GM12878 (cell line): Measurements from ENCODE around the gene CSTPP1. TPM values are rescaled to one million over a fixed set of nuclear protein-coding genes. Genes with fewer than 3 reads are reported as not detected.

ENCODE experiments used
- BMI1 ChIP-seq: fragments of 450-650 bp; IDR thresholded peaks from 2 replicates; pipeline ENCODE4 v1.6.1; 2016; ENCODE audit warnings: mild to moderate bottlenecking, moderate library complexity, borderline replicate concordance
- CBFB ChIP-seq: IDR thresholded peaks from 2 replicates; pipeline ENCODE4 v1.6.1; 2016; ENCODE audit warnings: antibody characterized with exemption, low read depth
- CHD1 ChIP-seq: IDR thresholded peaks from 2 replicates; pipeline ENCODE4 v1.6.1; 2012; ENCODE audit warnings: low read depth, low read length, improper control_type of control experiment
- EGR1 ChIP-seq, 2 experiments: IDR thresholded peaks; 1 replicate in 1 of 2; 2 replicates in 1 of 2; pipeline ENCODE4 v1.6.1; 2011 to 2012; ENCODE audit warnings: low read depth in 2 of 2, low read length in 2 of 2, borderline replicate concordance in 1 of 2, mild to moderate bottlenecking in 1 of 2, moderate library complexity in 1 of 2
- IKZF1 ChIP-seq: fragments of 450-650 bp; conservative IDR thresholded peaks from 2 replicates; pipeline ENCODE4 v1.6.1; 2017; ENCODE audit warnings: antibody characterized with exemption, mild to moderate bottlenecking
- PKNOX1 ChIP-seq: fragments of 450-650 bp; IDR thresholded peaks from 2 replicates; pipeline ENCODE4 v1.6.1; 2016; ENCODE audit warnings: mild to moderate bottlenecking
- RAD51 ChIP-seq: fragments of 450-650 bp; IDR thresholded peaks from 2 replicates; pipeline ENCODE4 v1.6.1; 2016; ENCODE audit warnings: moderate library complexity, mild to moderate bottlenecking, inconsistent platforms
- REST ChIP-seq: IDR thresholded peaks from 2 replicates; pipeline ENCODE4 v1.6.1; 2012; ENCODE audit warnings: mild to moderate bottlenecking, low read depth, low read length
- SIN3A ChIP-seq: IDR thresholded peaks from 2 replicates; pipeline ENCODE4 v1.6.1; 2012; ENCODE audit warnings: low read depth, low read length, improper control_type of control experiment
- SIX5 ChIP-seq: IDR thresholded peaks from 2 replicates; pipeline ENCODE4 v1.6.1; 2011; ENCODE audit warnings: mild to moderate bottlenecking, low read depth, low read length, moderate library complexity; ENCODE audit not compliant: severe bottlenecking
- TCF12 ChIP-seq: IDR thresholded peaks from 2 replicates; pipeline ENCODE4 v1.6.1; 2011; ENCODE audit warnings: low read depth, mild to moderate bottlenecking, low read length
- ZNF217 ChIP-seq: fragments of 450-650 bp; IDR thresholded peaks from 2 replicates; pipeline ENCODE4 v1.6.1; 2017; ENCODE audit warnings: antibody characterized with exemption, mild to moderate bottlenecking
- polyA plus RNA-seq, 11 experiments: library from polyadenylated mRNA; depleted of rRNA in 4 of 11; unstranded in 6 of 11; stranded (reverse) in 5 of 11; fragments of >200 nt; fragmentation: Nextera tagmentation in 4 of 11; fragmentation: Illumina TruSeq in 1 of 11; extraction: Ambion mirVana in 4 of 11; extraction: Trizol in 1 of 11; gene quantifications; 1 replicate in 1 of 11; 2 replicates in 10 of 11; pipeline versions ENCODE4 v1.2.1 to v1.2.3, GENCODE V29; 2011 to 2016; ENCODE audit warnings: inconsistent platforms in 2 of 11, missing spikeins in 2 of 11, low read depth in 1 of 11
- total RNA-seq, 4 experiments: library from RNA; depleted of rRNA in 3 of 4; stranded (reverse); fragments of >200 nt in 3 of 4; fragmentation: Illumina TruSeq in 1 of 4; extraction: Trizol in 1 of 4; gene quantifications; 2 replicates each; pipeline versions ENCODE4 v1.2.1 to v1.2.3, GENCODE V29; 2013 to 2021
- TF ChIP-seq, protein P1 (sequence below): IDR thresholded peaks from 2 replicates; pipeline ENCODE4 v1.6.1; 2011; ENCODE audit warnings: borderline replicate concordance, low read depth, mild to moderate bottlenecking, moderate library complexity, low read length; ENCODE audit not compliant: insufficient read depth, poor library complexity, severe bottlenecking
- TF ChIP-seq, protein P2 (sequence below): fragments of 450-650 bp; IDR thresholded peaks from 2 replicates; pipeline ENCODE4 v1.6.1; 2017; ENCODE audit warnings: mild to moderate bottlenecking, low read depth, inconsistent platforms; ENCODE audit not compliant: poor library complexity, severe bottlenecking
- TF ChIP-seq, protein P3 (sequence below): fragments of 450-650 bp; IDR thresholded peaks from 2 replicates; pipeline ENCODE4 v1.6.1; 2017; ENCODE audit warnings: borderline replicate concordance
- TF ChIP-seq, protein P4 (sequence below): fragments of 450-650 bp; IDR thresholded peaks from 2 replicates; pipeline ENCODE4 v1.6.1; 2016; ENCODE audit warnings: mild to moderate bottlenecking

The CSTPP1 gene
- total and polyA plus RNA-seq, 10 of the 15 experiments (the other 5 are each of a cell fraction or from before 2014, with no cell fraction given), result 7.1 to 23.4 (median 17.5) TPM

- TF ChIP-seq, protein P1, sequence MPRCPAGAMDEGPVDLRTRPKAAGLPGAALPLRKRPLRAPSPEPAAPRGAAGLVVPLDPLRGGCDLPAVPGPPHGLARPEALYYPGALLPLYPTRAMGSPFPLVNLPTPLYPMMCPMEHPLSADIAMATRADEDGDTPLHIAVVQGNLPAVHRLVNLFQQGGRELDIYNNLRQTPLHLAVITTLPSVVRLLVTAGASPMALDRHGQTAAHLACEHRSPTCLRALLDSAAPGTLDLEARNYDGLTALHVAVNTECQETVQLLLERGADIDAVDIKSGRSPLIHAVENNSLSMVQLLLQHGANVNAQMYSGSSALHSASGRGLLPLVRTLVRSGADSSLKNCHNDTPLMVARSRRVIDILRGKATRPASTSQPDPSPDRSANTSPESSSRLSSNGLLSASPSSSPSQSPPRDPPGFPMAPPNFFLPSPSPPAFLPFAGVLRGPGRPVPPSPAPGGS, result no peak
- TF ChIP-seq SIN3A (no peak), IKZF1 (0 out of 2 replicates have a peak, but pooled peaks have one; percentile 20), RAD51 (no peak), REST (no peak), TCF12 (0 out of 2 replicates have a peak, but pooled peaks have one; percentile 8), BMI1 (no peak), PKNOX1 (no peak), ZNF217 (0 out of 2 replicates have a peak, but pooled peaks have one; percentile 31), CHD1 (no peak), CBFB (0 out of 2 replicates have a peak, but pooled peaks have one; percentile 52), SIX5 (no peak), EGR1 (IDR thresholded peaks at IDR 0.05; ENCODE audit: borderline replicate concordance in 1 of 2, low read depth in 2 of 2, low read length in 2 of 2) (no peak)
- TF ChIP-seq, protein P2, sequence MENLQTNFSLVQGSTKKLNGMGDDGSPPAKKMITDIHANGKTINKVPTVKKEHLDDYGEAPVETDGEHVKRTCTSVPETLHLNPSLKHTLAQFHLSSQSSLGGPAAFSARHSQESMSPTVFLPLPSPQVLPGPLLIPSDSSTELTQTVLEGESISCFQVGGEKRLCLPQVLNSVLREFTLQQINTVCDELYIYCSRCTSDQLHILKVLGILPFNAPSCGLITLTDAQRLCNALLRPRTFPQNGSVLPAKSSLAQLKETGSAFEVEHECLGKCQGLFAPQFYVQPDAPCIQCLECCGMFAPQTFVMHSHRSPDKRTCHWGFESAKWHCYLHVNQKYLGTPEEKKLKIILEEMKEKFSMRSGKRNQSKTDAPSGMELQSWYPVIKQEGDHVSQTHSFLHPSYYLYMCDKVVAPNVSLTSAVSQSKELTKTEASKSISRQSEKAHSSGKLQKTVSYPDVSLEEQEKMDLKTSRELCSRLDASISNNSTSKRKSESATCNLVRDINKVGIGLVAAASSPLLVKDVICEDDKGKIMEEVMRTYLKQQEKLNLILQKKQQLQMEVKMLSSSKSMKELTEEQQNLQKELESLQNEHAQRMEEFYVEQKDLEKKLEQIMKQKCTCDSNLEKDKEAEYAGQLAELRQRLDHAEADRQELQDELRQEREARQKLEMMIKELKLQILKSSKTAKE, result no peak
- TF ChIP-seq, protein P3, sequence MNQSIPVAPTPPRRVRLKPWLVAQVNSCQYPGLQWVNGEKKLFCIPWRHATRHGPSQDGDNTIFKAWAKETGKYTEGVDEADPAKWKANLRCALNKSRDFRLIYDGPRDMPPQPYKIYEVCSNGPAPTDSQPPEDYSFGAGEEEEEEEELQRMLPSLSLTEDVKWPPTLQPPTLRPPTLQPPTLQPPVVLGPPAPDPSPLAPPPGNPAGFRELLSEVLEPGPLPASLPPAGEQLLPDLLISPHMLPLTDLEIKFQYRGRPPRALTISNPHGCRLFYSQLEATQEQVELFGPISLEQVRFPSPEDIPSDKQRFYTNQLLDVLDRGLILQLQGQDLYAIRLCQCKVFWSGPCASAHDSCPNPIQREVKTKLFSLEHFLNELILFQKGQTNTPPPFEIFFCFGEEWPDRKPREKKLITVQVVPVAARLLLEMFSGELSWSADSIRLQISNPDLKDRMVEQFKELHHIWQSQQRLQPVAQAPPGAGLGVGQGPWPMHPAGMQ, result no peak
- TF ChIP-seq, protein P4, sequence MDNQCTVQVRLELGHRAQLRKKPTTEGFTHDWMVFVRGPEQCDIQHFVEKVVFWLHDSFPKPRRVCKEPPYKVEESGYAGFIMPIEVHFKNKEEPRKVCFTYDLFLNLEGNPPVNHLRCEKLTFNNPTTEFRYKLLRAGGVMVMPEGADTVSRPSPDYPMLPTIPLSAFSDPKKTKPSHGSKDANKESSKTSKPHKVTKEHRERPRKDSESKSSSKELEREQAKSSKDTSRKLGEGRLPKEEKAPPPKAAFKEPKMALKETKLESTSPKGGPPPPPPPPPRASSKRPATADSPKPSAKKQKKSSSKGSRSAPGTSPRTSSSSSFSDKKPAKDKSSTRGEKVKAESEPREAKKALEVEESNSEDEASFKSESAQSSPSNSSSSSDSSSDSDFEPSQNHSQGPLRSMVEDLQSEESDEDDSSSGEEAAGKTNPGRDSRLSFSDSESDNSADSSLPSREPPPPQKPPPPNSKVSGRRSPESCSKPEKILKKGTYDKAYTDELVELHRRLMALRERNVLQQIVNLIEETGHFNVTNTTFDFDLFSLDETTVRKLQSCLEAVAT, result 0 out of 2 replicates have a peak, but pooled peaks have one; percentile 38
Observed at GRCh38 chr11:47020793-47021526, 84.4 kb downstream of the CSTPP1 start (continued).
